HG02798 (cell line): ENCODE measurements around the gene NT5DC1.
"Not testable (repeated sequence)": the region's sequence is repeated elsewhere in the genome, so short reads cannot be mapped to it uniquely, and the experiment has no call there.

Experiments
- ATAC-seq: cut with Tn5 transposase; IDR thresholded peaks from one replicate; pipeline ENCODE4 v1.9.1; 2021; ENCODE audit warnings: mild to moderate bottlenecking; ENCODE audit not compliant: unreplicated experiment, poor library complexity

The NT5DC1 gene

GRCh38 chr6:116267836-116268588, 167.4 kb downstream of the NT5DC1 start:
- peak; percentile 18 for ATAC-seq

- ATAC-seq, result peak; percentile 85
Measured at GRCh38 chr6:116268589-116269293, 168.1 kb downstream of the NT5DC1 start.

GRCh38 chr6:116271149-116271708, 170.6 kb downstream of the NT5DC1 start:
- ATAC-seq, result no peak

GRCh38 chr6:116277124-116277523, 176.5 kb downstream of the NT5DC1 start:
- ATAC-seq, result no peak

GRCh38 chr6:116278481-116278829, 177.8 kb downstream of the NT5DC1 start:
- no peak for ATAC-seq

GRCh38 chr6:116278854-116279231, 178.2 kb downstream of the NT5DC1 start:
- ATAC-seq, result no peak

- ATAC-seq, result peak; percentile 96
Measured at GRCh38 chr6:116279232-116280160, 178.8 kb downstream of the NT5DC1 start, which contains the start of gene TSPYL1. TSS of gene TSPYL1 (minus strand) at chr6:116279930. CDS start at chr6:116279830, 100 bp downstream.

GRCh38 chr6:116280161-116280932, 179.7 kb downstream of the NT5DC1 start:
- no peak for ATAC-seq

- ATAC-seq, result no peak
Measured at GRCh38 chr6:116280933-116281316, 180.3 kb downstream of the NT5DC1 start.

GRCh38 chr6:116282698-116283097, 182.0 kb downstream of the NT5DC1 start:
- ATAC-seq, result no peak

- ATAC-seq, result no peak
Measured at GRCh38 chr6:116283191-116283590, 182.5 kb downstream of the NT5DC1 start.

GRCh38 chr6:116284984-116285383, 184.3 kb downstream of the NT5DC1 start:
- not testable (repeated sequence) for ATAC-seq

- ATAC-seq, result no peak
Measured at GRCh38 chr6:116286773-116287358, 186.2 kb downstream of the NT5DC1 start.

- ATAC-seq, result peak; percentile 75
Measured at GRCh38 chr6:116287689-116288282, 187.1 kb downstream of the NT5DC1 start.

GRCh38 chr6:116289876-116290275, 189.2 kb downstream of the NT5DC1 start:
- no peak for ATAC-seq

- ATAC-seq, result no peak
Measured at GRCh38 chr6:116290799-116291198, 190.1 kb downstream of the NT5DC1 start.

- ATAC-seq, result no peak
Measured at GRCh38 chr6:116291701-116292396, 191.2 kb downstream of the NT5DC1 start.

- ATAC-seq, result no peak
Measured at GRCh38 chr6:116292553-116292952, 191.9 kb downstream of the NT5DC1 start.
